Measurements from ENCODE around the gene COBL. TPM values are rescaled to one million over a fixed set of nuclear protein-coding genes. Genes with fewer than 3 reads are reported as not detected.

Gene COBL
- total and polyA plus RNA-seq, 10 of the 15 experiments (the other 5 are each of a cell fraction or from before 2014, with no cell fraction given): 0.21 TPM; not detected in 9

GRCh38 chr7:51009716-51010496, 306.7 kb downstream of the COBL start:
- 19% methylated on average over 17 of the region's 17 CpGs for WGBS (ENCODE audit: insufficient coverage, insufficient replicate concordance, low lambda C conversion rate, missing lambda C conversion rate)
- POLR2A ChIA-PET: no interaction called here
- no peak for DNase-seq (ENCODE audit: low read depth, low spot score)
- Histone ChIP-seq H3K79me2 (ENCODE audit: control insufficient read depth, insufficient read depth, low read length) (no peaks in the 10 kb centered on the region), H3K27ac (ENCODE audit: control insufficient read depth, insufficient read depth) (no peak overlapping the region), H3K36me3 (ENCODE audit: control insufficient read depth in 2 of 2, insufficient read depth in 2 of 2, low read length in 1 of 2) (no peaks in the 10 kb centered on the region), H3K4me1 (ENCODE audit: control insufficient read depth, insufficient read depth, low read length) (no peaks in the 10 kb centered on the region), H3K4me3 (no peak overlapping the region), H2AFZ (ENCODE audit: control insufficient read depth, low read depth, low read length) (no peak overlapping the region), H3K27me3 (replicated peaks in 1 of 2; ENCODE audit: control insufficient read depth in 2 of 2, insufficient read depth in 2 of 2, low read length in 1 of 2) (no peaks in the 10 kb centered on the region; a peak in 1 of 4 replicates), H3K9me3 (replicated peaks; ENCODE audit: control insufficient read depth, insufficient read depth, low read length) (no peaks in the 10 kb centered on the region), H3K4me2 (ENCODE audit: control insufficient read depth, insufficient read depth) (no peak overlapping the region), H3K9ac (ENCODE audit: control insufficient read depth, insufficient read depth, low read length) (no peak overlapping the region), H4K20me1 (ENCODE audit: control insufficient read depth, insufficient read depth) (no peaks in the 10 kb centered on the region)
- SMC1A ChIA-PET (ENCODE audit: uncharacterized antibody, unreplicated experiment): no interaction called here
- FAIRE-seq: no peak
- TF ChIP-seq ASH2L (IDR thresholded peaks at IDR 0.05; ENCODE audit: borderline replicate concordance, low read depth): no peak
- TF ChIP-seq FOXK2 (IDR thresholded peaks at IDR 0.05): no peak
- no peak for TF ChIP-seq MAX (IDR thresholded peaks at IDR 0.05; ENCODE audit: low read depth, low read length)
- TF ChIP-seq GABPA (IDR thresholded peaks at IDR 0.05; ENCODE audit: low read depth): no peak
- TF ChIP-seq SMAD1 (IDR thresholded peaks at IDR 0.05; ENCODE audit: low read depth, partially characterized antibody): no peak
- CTCF ChIA-PET: interaction anchor here (1.0 kb wide), 1 partner anchor 540 kb away, joined by 3 read pairs; no protein-coding TSS in a partner anchor
- no peak for ATAC-seq
- RAD21 ChIA-PET (ENCODE audit: unreplicated experiment): no interaction called here
- in situ Hi-C loops (cut with MboI) (no loop called here), intact Hi-C loops (cut with micrococcal nuclease; ENCODE audit: unreplicated experiment) (no loop called here)
- BruUV-seq (replicated peaks): no TSS peak

All from GM12878 (cell line).